K562 (cell line): ENCODE measurements around the gene CCSER1. TPM values are rescaled to one million over a fixed set of nuclear protein-coding genes. Genes with fewer than 3 reads are reported as not detected.

Experiments
- ATAC-seq: fragments of 200-7000 bp; cut with Tn5 transposase; 3 replicates; pipeline ENCODE4 v1.9.1; 2020; ENCODE audit warnings: moderate library complexity
- BruUV-seq: library from RNA; stranded (reverse); fragments of 400-500 nt; replicated peaks from 2 replicates; lab custom pipeline; 2021; lab: Mats Ljungman, UMichigan
- CTCF ChIA-PET: fragments of 300-600 bp; formaldehyde crosslinking; extraction: SDS; loops from one replicate; lab custom pipeline; 2021; ENCODE audit warnings: low intra/inter-chr PET ratio; lab: Yijun Ruan, JAX
- POLR2A ChIA-PET: fragments of 300-600, 350-650 bp; sonication (Branson Sonifier 250); formaldehyde crosslinking; extraction: SDS; loops from one replicate; lab custom pipeline; 2021; ENCODE audit warnings: antibody characterized with exemption, inconsistent platforms; lab: Yijun Ruan, JAX
- DNase-seq, 4 experiments: peaks; one replicate each; pipeline versions ENCODE4 v3.0.0 to v3.0.0-alpha.2; 2011 to 2018; ENCODE audit warnings: low spot score in 3 of 4, mixed read lengths in 3 of 4; ENCODE audit errors: extremely low read depth in 1 of 4
- FAIRE-seq: peaks from 2 replicates; lab custom pipeline; 2011; peaks lifted over from hg19 to GRCh38; lab: Jason Lieb, UNC
- H2AFZ ChIP-seq: 2 replicates; pipeline ENCODE4 v1.6.0; 2011; ENCODE audit warnings: low read depth, low read length, control low read depth, inconsistent platforms
- H3K27ac ChIP-seq: fragments of 200-600 bp; 3 replicates; pipeline ENCODE4 v1.8.0; 2011; ENCODE audit warnings: low read depth, mild to moderate bottlenecking, control low read depth, inconsistent platforms, low read length, moderate library complexity, mixed read lengths; ENCODE audit errors: extremely low read depth
- H3K27me3 ChIP-seq, 2 experiments: fragments of 300-600 bp in 1 of 2; 2 replicates in 1 of 2; 3 replicates in 1 of 2; pipeline versions ENCODE4 v1.6.0 to v1.8.0; 2011; ENCODE audit warnings: inconsistent platforms in 2 of 2, low read length in 2 of 2, mild to moderate bottlenecking in 1 of 2, mixed read lengths in 1 of 2, moderate library complexity in 1 of 2; ENCODE audit not compliant: control insufficient read depth in 2 of 2, insufficient read depth in 2 of 2
- H3K36me3 ChIP-seq: fragments of 300-600 bp; 3 replicates; pipeline ENCODE4 v1.8.0; 2011; ENCODE audit warnings: mild to moderate bottlenecking, low read length, inconsistent platforms; ENCODE audit not compliant: control insufficient read depth, insufficient read depth
- H3K4me1 ChIP-seq, 2 experiments: fragments of 200-600 bp in 1 of 2; replicated peaks in 1 of 2; 2 replicates in 1 of 2; 3 replicates in 1 of 2; pipeline versions ENCODE4 v1.5.1 to v1.8.0; 2011; ENCODE audit warnings: inconsistent platforms in 2 of 2, low read length in 2 of 2, mild to moderate bottlenecking in 1 of 2, mixed read lengths in 1 of 2, moderate library complexity in 1 of 2; ENCODE audit not compliant: control insufficient read depth in 2 of 2, insufficient read depth in 2 of 2
- H3K4me2 ChIP-seq: 2 replicates; pipeline ENCODE4 v1.6.1; 2011; ENCODE audit warnings: low read length, control low read depth, inconsistent platforms, mixed read lengths; ENCODE audit not compliant: insufficient read depth
- H3K4me3 ChIP-seq: fragments of 200-600 bp; sonication (generic), shearing (Covaris generic); 2 replicates; pipeline ENCODE4 v1.5.1; 2016; ENCODE audit warnings: control low read depth, inconsistent platforms
- H3K79me2 ChIP-seq: fragments of 200-600 bp; 3 replicates; pipeline ENCODE4 v1.8.0; 2011; ENCODE audit warnings: low read length, inconsistent platforms; ENCODE audit not compliant: control insufficient read depth, insufficient read depth
- H3K9ac ChIP-seq, 2 experiments: 2 replicates each; pipeline versions ENCODE4 v1.6.0 to v1.6.1; 2011; ENCODE audit warnings: low read depth in 2 of 2, low read length in 2 of 2, control low read depth in 1 of 2, inconsistent platforms in 1 of 2, mild to moderate bottlenecking in 1 of 2, mixed read lengths in 1 of 2; ENCODE audit not compliant: insufficient read depth in 1 of 2
- H3K9me1 ChIP-seq: one replicate; pipeline ENCODE4 v1.6.0; 2011; ENCODE audit warnings: inconsistent platforms, mild to moderate bottlenecking, low read length, moderate library complexity; ENCODE audit not compliant: control insufficient read depth, insufficient read depth
- H3K9me3 ChIP-seq: replicated peaks from 2 replicates; pipeline ENCODE4 v1.5.1; 2011; ENCODE audit warnings: low read depth, low read length, inconsistent platforms; ENCODE audit not compliant: control insufficient read depth, insufficient read depth
- H4K20me1 ChIP-seq: replicated peaks from 2 replicates; pipeline ENCODE4 v1.6.1; 2011; ENCODE audit warnings: low read length, inconsistent platforms, mixed read lengths; ENCODE audit not compliant: control insufficient read depth, insufficient read depth
- ARHGAP35 ChIP-seq: fragments of 450-650 bp; IDR thresholded peaks from 2 replicates; pipeline ENCODE4 v1.6.1; 2018; ENCODE audit not compliant: partially characterized antibody
- CCAR2 ChIP-seq: fragments of 200-400 bp; formaldehyde crosslinking; IDR thresholded peaks from 2 replicates; pipeline ENCODE4 v1.6.1; 2017; ENCODE audit warnings: mild to moderate bottlenecking, low read depth, low read length
- CTBP1 ChIP-seq: fragments of 450-650 bp; IDR thresholded peaks from 2 replicates; pipeline ENCODE4 v1.6.1; 2016; ENCODE audit warnings: borderline replicate concordance
- ETV5 ChIP-seq: sonication (generic); formaldehyde crosslinking; IDR thresholded peaks from 2 replicates; pipeline ENCODE4 v1.4.0; 2020; ENCODE audit warnings: low read depth, mild to moderate bottlenecking, missing genetic modification reagents
- MAZ ChIP-seq, 2 experiments: fragments of 450-650 bp in 1 of 2; sonication (generic) in 1 of 2; formaldehyde crosslinking; IDR thresholded peaks in 1 of 2; conservative IDR thresholded peaks in 1 of 2; 2 replicates each; pipeline versions ENCODE4 v1.4.0 to v1.5.0; 2020; ENCODE audit warnings: mild to moderate bottlenecking in 1 of 2, missing genetic modification reagents in 1 of 2
- TEAD1 ChIP-seq, 2 experiments: fragments of 450-650 bp in 1 of 2; sonication (generic) in 1 of 2; formaldehyde crosslinking; IDR thresholded peaks; 2 replicates each; pipeline versions ENCODE4 v1.4.0 to v1.8.0; 2020 to 2022; ENCODE audit warnings: mild to moderate bottlenecking in 2 of 2, missing genetic modification reagents in 1 of 2
- THAP7 ChIP-seq: fragments of 250-450 bp; sonication (Bioruptor Pico); IDR thresholded peaks from 2 replicates; pipeline ENCODE4 v1.5.0; 2021
- THRB ChIP-seq: fragments of 450-650 bp; formaldehyde crosslinking; conservative IDR thresholded peaks from 2 replicates; pipeline ENCODE4 v1.4.0; 2022; ENCODE audit warnings: mild to moderate bottlenecking, missing genetic modification characterization
- ZNF184 ChIP-seq: sonication (generic); formaldehyde crosslinking; IDR thresholded peaks from 2 replicates; pipeline ENCODE4 v1.5.0; 2020; ENCODE audit warnings: missing genetic modification reagents
- ZNF3 ChIP-seq: fragments of 250-450 bp; sonication (Bioruptor Pico); IDR thresholded peaks from 2 replicates; pipeline ENCODE4 v1.5.0; 2021; ENCODE audit warnings: mild to moderate bottlenecking, moderate library complexity
- WGBS: fragments of 100-300 bp; shearing (Covaris generic); methylation state at CpG from one replicate; pipeline ENCODE4 v1.1.6; 2016; ENCODE audit warnings: low coverage, mixed read lengths; ENCODE audit not compliant: insufficient coverage; ENCODE audit errors: missing lambda C conversion rate; 5-methylcytosine and 5-hydroxymethylcytosine counted together
- in situ Hi-C: fragments of 300-500 bp; cut with MboI; formaldehyde crosslinking; loops from 4 replicates; pipeline ENCODE4 v1.15.0; 2018; ENCODE audit warnings: inconsistent platforms, mixed read lengths
- intact Hi-C: fragments of 100-400 bp; cut with micrococcal nuclease; formaldehyde crosslinking; loops from 2 replicates; pipeline ENCODE4 v1.14.2; 2022
- polyA plus RNA-seq, 8 experiments: library from polyadenylated mRNA; depleted of rRNA in 4 of 8; stranded (reverse) in 5 of 8; unstranded in 3 of 8; fragments of >200 nt; fragmentation: Nextera tagmentation in 2 of 8; fragmentation: Illumina TruSeq in 1 of 8; extraction: Ambion mirVana in 2 of 8; extraction: Trizol in 1 of 8; gene quantifications; 2 replicates each; pipeline versions ENCODE4 v1.2.1 to v1.2.3, GENCODE V29; 2011 to 2014; ENCODE audit warnings: inconsistent platforms in 1 of 8, missing spikeins in 1 of 8
- total RNA-seq, 7 experiments: library from RNA; depleted of rRNA in 6 of 7; stranded (reverse); fragments of >200 nt in 6 of 7; fragmentation: Illumina TruSeq in 2 of 7; extraction: Trizol in 2 of 7; gene quantifications; 2 replicates each; pipeline versions ENCODE4 v1.2.1 to v1.2.3, GENCODE V29; 2011 to 2021; ENCODE audit warnings: low replicate concordance in 1 of 7

CCSER1 gene
- total and polyA plus RNA-seq, 9 of the 15 experiments (the other 6 are each of a cell fraction or from before 2014, with no cell fraction given): not detected

- no peak overlapping the region for H3K27ac ChIP-seq
- no peaks in the 10 kb centered on the region for H3K36me3 ChIP-seq
- H3K9ac ChIP-seq: no peak overlapping the region
- no peaks in the 10 kb centered on the region for H4K20me1 ChIP-seq
- BruUV-seq: no TSS peak
- ATAC-seq (no peak), DNase-seq (no peak), FAIRE-seq (no peak)
- TF ChIP-seq ARHGAP35: no peak
- no peak for TF ChIP-seq ETV5 (CRISPR knock-in tag)
- TF ChIP-seq ZNF184: no peak
- TF ChIP-seq CTBP1: no peak
- TF ChIP-seq ZNF3: no peak
- no peak for TF ChIP-seq CCAR2
- TF ChIP-seq TEAD1 (CRISPR knock-in tag; IDR thresholded peaks at IDR 0.05): no peak
- TF ChIP-seq THAP7: no peak
- no peak for TF ChIP-seq THRB (CRISPR knock-in tag)
- no peak for TF ChIP-seq MAZ (CRISPR knock-in tag; conservative IDR thresholded peaks at IDR 0.05 in 1 of 2, IDR thresholded peaks at IDR 0.05 in 1 of 2)
- no peaks in the 10 kb centered on the region for H3K4me1 ChIP-seq
- no peaks in the 10 kb centered on the region for H3K27me3 ChIP-seq
- intact Hi-C loops: no loop called here
- H3K9me3 ChIP-seq: no peaks in the 10 kb centered on the region
- H2AFZ ChIP-seq: no peak overlapping the region
- H3K4me2 ChIP-seq: no peak overlapping the region
- POLR2A ChIA-PET: no interaction called here
- in situ Hi-C loops: no loop called here
- no peaks in the 10 kb centered on the region for H3K9me1 ChIP-seq
- no peaks in the 10 kb centered on the region for H3K79me2 ChIP-seq
- H3K4me3 ChIP-seq: no peak overlapping the region
- CTCF ChIA-PET: no interaction called here
- WGBS: 11% methylated on average over 1 of the region's 1 CpG
Measured at GRCh38 chr4:90536408-90536807, 409.2 kb downstream of the CCSER1 start.
